Left renal pelvis (tissue), 4 donors: ENCODE results near the gene NPW. TPM values are rescaled to one million over a fixed set of nuclear protein-coding genes. Genes with fewer than 3 reads are reported as not detected.

Experiments used
- polyA plus RNA-seq, 4 donors: library from polyadenylated mRNA; unstranded; fragments of 120-200 nt; gene quantifications; one replicate each; pipeline ENCODE4 v1.2.1, GENCODE V29; 2013; ENCODE audit not compliant: insufficient read length in 4 of 4

Gene NPW
- polyA plus RNA-seq, 4 donors = 4.2 to 12.3 (median 7.3) TPM

Other genes with a start within 250 kb of the NPW start
- gene NME3, start 248.2 kb upstream of the NPW start, polyA plus RNA-seq = 10 to 100 TPM; 18.7 to 46.6 (median 22.9) TPM
- 10 to 100 TPM in 1 of 4 donors, 1 to 10 TPM in 3; 5.7 to 16.1 (median 8.0) TPM for gene EME2, start 247.0 kb upstream of the NPW start, polyA plus RNA-seq
- 10 to 100 TPM; 37.1 to 89.4 (median 57.9) TPM for gene MRPS34, start 246.7 kb upstream of the NPW start, polyA plus RNA-seq
- gene SPSB3, start 237.2 kb upstream of the NPW start, polyA plus RNA-seq = 10 to 100 TPM; 31.4 to 53.3 (median 35.4) TPM
- gene NUBP2, start 236.8 kb upstream of the NPW start, polyA plus RNA-seq = 10 to 100 TPM; 32.7 to 58.6 (median 34.8) TPM
- 1 to 10 TPM in 3 of 4 donors, under 1 TPM in 1; 0.15 to 3.6 (median 1.6) TPM for gene IGFALS, start 226.1 kb upstream of the NPW start, polyA plus RNA-seq
- 10 to 100 TPM; 29.7 to 51.8 (median 31.9) TPM for gene HAGH, start 193.0 kb upstream of the NPW start, polyA plus RNA-seq
- gene FAHD1, start 192.6 kb upstream of the NPW start, polyA plus RNA-seq = 10 to 100 TPM; 22.5 to 46.7 (median 34.7) TPM
- gene MEIOB, start 147.6 kb upstream of the NPW start, polyA plus RNA-seq = 1 to 10 TPM in 2 of 4 donors, under 1 TPM in 2; 0.25 to 3.1 (median 1.00) TPM
- gene HS3ST6, start 101.4 kb upstream of the NPW start, polyA plus RNA-seq = under 1 TPM in 3 of 4 donors, not detected in 1; 0.27 to 0.63 (median 0.42) TPM
- gene MSRB1, start 76.6 kb upstream of the NPW start, polyA plus RNA-seq = 10 to 100 TPM; 12.7 to 78.7 (median 58.5) TPM
- under 1 TPM; 0.09 to 0.34 (median 0.13) TPM for gene RPL3L, start 65.1 kb upstream of the NPW start, polyA plus RNA-seq
- gene NDUFB10, start 60.2 kb upstream of the NPW start, polyA plus RNA-seq = 100 to 1,000 TPM in 3 of 4 donors, 10 to 100 TPM in 1; 86.4 to 134 (median 128) TPM
- gene RPS2, start 55.0 kb upstream of the NPW start, polyA plus RNA-seq = 1,000 to 10,000 TPM; 1,831 to 2,075 (median 1,960) TPM
- gene RNF151, start 52.9 kb upstream of the NPW start, polyA plus RNA-seq = not detected
- gene TBL3, start 47.7 kb upstream of the NPW start, polyA plus RNA-seq = 10 to 100 TPM; 25.1 to 46.9 (median 29.1) TPM
- 1 to 10 TPM in 1 of 4 donors, under 1 TPM in 3; 0.45 to 3.0 (median 0.78) TPM for gene NOXO1, start 38.3 kb upstream of the NPW start, polyA plus RNA-seq
- 10 to 100 TPM; 17.3 to 29.2 (median 23.9) TPM for gene GFER, start 35.6 kb upstream of the NPW start, polyA plus RNA-seq
- gene SYNGR3, start 29.8 kb upstream of the NPW start, polyA plus RNA-seq = 1 to 10 TPM; 1.7 to 3.1 (median 1.9) TPM
- gene ZNF598, start 10.0 kb upstream of the NPW start, polyA plus RNA-seq = 10 to 100 TPM; 16.9 to 28.3 (median 18.9) TPM
- 100 to 1,000 TPM; 102 to 161 (median 104) TPM for gene NHERF2, start 7.1 kb downstream of the NPW start, polyA plus RNA-seq
- 10 to 100 TPM; 15.8 to 27.1 (median 17.5) TPM for gene NTHL1, start 28.0 kb downstream of the NPW start, polyA plus RNA-seq
- gene TSC2, start 28.2 kb downstream of the NPW start, polyA plus RNA-seq = 100 to 1,000 TPM; 121 to 183 (median 146) TPM
- gene PKD1, start 116.1 kb downstream of the NPW start, polyA plus RNA-seq = 100 to 1,000 TPM in 2 of 4 donors, 10 to 100 TPM in 2; 51.6 to 119 (median 94.0) TPM
- gene RAB26, start 128.8 kb downstream of the NPW start, polyA plus RNA-seq = 1 to 10 TPM; 1.9 to 4.0 (median 2.4) TPM
- gene TRAF7, start 136.0 kb downstream of the NPW start, polyA plus RNA-seq = 10 to 100 TPM; 41.7 to 56.9 (median 50.5) TPM
- 1 to 10 TPM in 3 of 4 donors, under 1 TPM in 1; 0.79 to 2.4 (median 1.4) TPM for gene CASKIN1, start 176.8 kb downstream of the NPW start, polyA plus RNA-seq
- gene MLST8, start 185.7 kb downstream of the NPW start, polyA plus RNA-seq = 10 to 100 TPM; 32.8 to 55.0 (median 40.7) TPM
- gene BRICD5, start 191.1 kb downstream of the NPW start, polyA plus RNA-seq = 10 to 100 TPM in 1 of 4 donors, 1 to 10 TPM in 3; 4.6 to 11.5 (median 5.4) TPM
- 10 to 100 TPM in 3 of 4 donors, 1 to 10 TPM in 1; 7.3 to 19.3 (median 13.3) TPM for gene PGP, start 195.1 kb downstream of the NPW start, polyA plus RNA-seq
- 10 to 100 TPM; 13.8 to 24.3 (median 15.7) TPM for gene E4F1, start 203.8 kb downstream of the NPW start, polyA plus RNA-seq
- 1 to 10 TPM in 1 of 4 donors, under 1 TPM in 3; 0.63 to 2.0 (median 0.90) TPM for gene DNASE1L2, start 216.7 kb downstream of the NPW start, polyA plus RNA-seq
- gene ECI1, start 231.8 kb downstream of the NPW start, polyA plus RNA-seq = 10 to 100 TPM; 30.5 to 89.5 (median 58.5) TPM
- 100 to 1,000 TPM; 146 to 214 (median 201) TPM for gene RNPS1, start 248.3 kb downstream of the NPW start, polyA plus RNA-seq